Measurements from ENCODE around the gene ITPRID2. TPM values are rescaled to one million over a fixed set of nuclear protein-coding genes. Genes with fewer than 3 reads are reported as not detected.
A peak's percentile ranks its signal among the peaks of the same experiment; 100 is the strongest.
"Not testable (repeated sequence)": the region's sequence is repeated elsewhere in the genome, so short reads cannot be mapped to it uniquely, and the experiment has no call there.

ITPRID2 gene
- total RNA-seq, 1 experiment from 2014 or later = 140 TPM

DNA sequence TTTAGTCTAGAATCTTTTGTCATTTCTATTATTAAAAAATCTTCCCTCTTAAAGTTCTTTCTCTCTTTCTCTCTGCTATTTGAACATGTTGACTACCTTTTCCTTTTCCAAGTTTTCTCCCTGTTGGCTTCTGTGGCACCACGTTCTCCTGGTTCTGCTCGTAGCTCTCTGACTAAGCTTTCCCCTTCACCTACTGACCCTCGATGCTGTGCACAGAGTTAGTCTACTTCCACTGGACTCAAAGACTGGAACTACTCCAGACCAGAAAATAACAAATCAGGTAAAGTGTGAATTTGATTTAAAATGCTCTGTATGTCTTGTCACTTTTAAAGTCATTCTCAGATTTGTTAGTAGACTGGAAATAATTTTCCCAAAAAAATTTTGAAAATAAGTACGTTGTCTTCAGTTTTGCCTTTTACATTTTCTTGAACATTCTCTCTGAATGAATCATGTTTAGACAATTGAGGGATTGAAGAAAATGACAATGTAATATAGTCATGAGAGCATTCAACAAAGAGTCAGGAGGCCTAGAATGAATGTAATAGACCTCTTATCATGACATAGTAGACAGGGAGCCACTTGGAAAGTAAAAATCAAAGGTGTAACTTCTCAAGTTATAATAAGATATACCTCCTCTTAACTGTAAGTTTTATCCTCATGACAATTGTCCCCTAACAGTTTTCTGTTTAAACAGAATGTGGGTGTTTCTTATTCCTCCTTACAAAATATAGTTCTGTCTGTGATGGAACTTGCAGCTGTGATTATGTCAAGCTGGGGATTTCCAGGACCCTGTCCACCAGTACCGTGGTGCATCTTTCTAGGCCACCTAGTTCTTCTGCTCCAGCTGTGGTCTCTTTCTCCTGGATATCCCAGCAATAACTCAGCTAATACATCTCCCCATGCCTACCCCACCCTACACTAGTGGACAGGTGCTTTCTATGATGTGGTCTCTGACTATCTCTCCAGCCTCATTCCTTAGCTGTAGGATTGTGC is 25.5 kb downstream of the ITPRID2 start:
- peak; percentile 52 for DNase-seq (ENCODE audit: low read depth)

DNA sequence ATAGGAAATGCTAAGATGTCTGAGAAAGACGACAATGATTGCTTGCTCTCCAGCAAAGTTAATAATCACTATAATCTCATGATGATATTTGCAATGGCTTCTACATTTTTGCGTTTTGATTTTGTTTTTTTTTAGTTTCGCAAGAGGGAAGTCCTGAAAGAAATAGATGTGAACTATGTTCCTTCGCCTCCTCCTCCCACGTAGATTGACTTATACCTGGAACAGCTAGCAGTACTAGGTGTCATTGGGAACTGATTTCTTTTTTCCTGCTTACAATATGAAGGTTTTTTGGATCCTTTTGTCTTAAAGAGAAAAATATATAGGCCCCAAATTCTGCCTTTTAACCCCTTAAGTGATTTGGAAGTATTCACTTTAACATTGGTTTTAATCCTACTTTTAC is 26.7 kb downstream of the ITPRID2 start:
- no peak for DNase-seq (ENCODE audit: low read depth)

DNA sequence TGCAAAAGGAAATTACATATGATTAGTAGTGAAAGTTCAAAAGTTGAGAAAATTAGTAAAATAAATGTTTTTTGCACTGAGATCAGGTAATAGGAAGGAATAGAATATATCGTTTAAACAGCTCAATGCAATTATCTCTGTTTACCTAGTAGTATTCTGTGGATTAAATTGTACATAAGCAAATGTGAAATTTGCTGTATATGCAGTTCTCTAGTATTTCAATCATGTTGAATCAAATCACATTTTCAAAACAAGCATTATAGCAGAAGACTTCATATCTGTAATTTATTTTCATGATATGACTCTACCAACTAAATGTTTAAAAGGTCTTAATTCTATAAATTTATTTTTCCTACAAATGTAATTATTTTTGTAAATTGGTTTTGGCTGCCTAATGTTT is 31.6 kb downstream of the ITPRID2 start:
- no peak for DNase-seq (ENCODE audit: low read depth)

DNA sequence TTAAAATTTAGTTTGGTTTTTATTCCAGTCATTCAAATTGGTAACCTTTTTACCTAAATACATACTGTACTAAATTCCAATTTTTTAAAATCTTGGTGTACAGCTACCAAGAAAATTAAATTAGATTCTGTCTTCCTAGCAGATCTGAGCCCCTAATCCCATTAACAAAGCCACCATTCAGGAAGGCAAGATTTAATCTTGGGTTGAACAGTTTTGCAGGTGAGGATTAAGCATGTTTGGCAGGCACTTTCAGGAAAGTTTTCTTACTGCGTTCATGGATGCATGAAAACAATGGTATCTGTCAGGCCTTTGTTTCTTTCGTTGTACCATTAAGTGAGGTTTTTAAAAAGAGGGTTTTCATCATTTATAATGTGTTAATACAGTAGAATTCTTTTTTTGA is 32.8 kb downstream of the ITPRID2 start:
- DNase-seq (ENCODE audit: low read depth) = no peak

DNA sequence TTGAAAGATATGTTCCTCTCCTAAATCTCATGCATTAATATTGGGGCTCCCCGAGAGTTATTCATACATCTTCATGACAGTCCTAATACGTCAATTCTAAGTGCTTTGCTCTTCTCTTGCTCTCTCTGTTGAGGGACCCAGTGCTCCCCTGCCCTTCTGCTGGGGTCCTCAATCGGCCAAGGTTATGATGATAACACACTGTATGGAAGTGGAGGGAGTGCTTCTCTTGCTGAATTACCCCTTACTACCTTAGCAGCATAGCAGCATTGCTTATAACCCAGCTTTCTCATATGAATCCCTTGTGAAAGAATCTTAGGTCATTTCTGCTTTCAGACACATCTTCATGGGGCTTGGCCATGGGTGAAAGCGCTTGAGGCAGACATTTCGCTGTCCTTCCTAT is 43.2 kb downstream of the ITPRID2 start:
- DNase-seq (ENCODE audit: low read depth) = no peak

DNA sequence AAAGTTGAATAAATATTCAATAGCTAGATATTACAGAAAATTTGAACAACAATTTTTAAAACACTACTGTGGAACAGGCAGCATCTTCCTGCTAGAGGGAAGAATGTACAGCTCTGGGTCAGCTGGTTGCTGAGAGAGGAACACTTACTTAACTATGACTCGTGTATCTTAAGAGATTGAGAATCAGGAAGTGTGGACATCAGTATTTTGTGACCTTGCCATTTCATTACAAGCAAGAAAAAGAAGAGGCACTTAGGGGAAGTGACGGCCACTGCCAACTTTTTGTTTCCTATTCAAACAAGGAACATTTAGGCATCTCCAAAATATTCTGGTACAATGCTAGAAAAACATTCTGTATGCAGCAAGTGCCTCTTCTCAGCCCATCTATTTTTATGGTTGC is 45.9 kb downstream of the ITPRID2 start:
- no peak for DNase-seq (ENCODE audit: low read depth)

DNA sequence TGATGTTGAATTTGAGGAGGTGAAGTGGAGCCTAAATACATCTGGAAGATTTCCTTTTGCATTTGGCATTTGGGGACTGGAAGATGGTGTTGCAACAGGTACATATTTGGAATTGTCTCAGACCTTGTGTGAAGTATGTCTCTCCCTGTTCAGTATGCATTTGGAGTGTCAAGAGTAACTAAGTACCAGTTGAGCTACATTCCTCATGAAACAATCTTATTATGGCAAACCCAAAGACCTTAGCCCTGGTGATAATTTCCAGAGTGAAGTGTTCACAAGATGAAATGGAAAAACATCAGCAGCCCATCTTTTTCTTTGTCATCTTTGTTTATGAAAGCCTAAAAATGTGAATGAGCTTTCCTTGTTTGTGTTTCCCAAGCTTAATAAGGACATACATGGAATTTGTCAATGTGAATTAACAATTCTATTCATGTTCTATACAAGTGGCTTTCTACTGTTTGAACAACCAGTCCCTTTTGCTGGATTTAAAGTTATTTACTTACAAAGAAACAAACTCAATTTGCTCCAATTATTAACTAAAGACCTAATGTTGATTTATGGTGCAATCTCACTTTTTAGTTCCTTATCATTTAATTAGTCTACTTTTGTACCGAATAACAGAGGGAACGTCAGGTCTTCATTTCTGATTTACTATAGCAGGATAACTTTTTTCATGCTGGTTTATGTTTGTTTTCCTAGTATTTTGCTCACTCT is 52.0 kb downstream of the ITPRID2 start:
- no peak for DNase-seq (ENCODE audit: low read depth)

DNA sequence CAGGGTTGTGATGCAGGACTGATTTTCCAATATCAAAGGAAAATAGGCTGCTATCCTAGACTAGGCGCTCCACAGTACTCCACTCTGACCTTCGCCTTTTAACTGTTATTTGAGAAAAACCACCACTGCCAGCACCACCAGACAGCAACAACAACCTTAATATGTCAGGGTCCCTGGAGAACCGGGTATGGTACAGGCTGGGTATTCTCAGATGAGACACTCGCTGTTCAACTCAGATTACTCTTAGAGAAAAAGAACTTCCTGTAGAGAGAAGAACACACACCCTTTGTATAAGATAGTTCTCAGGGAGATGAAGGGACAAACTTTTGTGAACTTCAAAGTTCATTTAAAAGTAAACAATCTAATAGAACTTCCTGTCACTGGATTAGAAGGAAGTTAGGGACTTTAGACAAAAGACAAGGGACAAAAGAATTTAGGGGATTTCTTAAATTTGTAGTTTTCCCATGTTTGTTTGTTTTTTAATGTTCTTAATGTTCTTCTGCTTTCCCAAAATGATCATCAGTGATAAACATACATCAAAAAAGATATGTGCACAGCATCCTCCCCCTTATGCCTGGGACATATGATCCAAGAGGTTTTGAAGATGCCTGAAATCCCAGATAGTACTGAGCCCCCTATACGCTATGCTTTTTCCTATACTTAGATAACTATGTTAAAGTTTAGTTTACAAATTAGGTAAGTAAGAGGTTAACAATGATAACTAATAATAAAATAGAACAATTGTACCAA is 52.8 kb downstream of the ITPRID2 start:
- DNase-seq (ENCODE audit: low read depth) = no peak

DNA sequence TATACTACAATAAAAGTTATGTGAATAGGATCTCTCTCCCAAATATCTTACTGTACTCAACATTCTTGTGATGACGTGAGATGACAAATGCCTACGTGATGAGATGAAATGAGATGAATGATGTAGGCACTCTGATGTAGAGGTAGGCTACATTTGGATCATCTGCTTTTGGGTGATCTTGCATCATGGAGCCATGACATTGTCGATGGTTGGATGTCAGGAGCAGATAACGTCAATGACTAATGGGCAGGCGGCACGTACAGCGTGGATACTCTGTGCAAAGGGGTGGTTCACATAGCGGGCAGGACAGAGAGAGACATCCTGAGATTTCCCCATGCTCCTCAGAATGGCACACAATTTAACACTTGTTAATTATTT is 53.4 kb downstream of the ITPRID2 start:
- DNase-seq (ENCODE audit: low read depth) = no peak

DNA sequence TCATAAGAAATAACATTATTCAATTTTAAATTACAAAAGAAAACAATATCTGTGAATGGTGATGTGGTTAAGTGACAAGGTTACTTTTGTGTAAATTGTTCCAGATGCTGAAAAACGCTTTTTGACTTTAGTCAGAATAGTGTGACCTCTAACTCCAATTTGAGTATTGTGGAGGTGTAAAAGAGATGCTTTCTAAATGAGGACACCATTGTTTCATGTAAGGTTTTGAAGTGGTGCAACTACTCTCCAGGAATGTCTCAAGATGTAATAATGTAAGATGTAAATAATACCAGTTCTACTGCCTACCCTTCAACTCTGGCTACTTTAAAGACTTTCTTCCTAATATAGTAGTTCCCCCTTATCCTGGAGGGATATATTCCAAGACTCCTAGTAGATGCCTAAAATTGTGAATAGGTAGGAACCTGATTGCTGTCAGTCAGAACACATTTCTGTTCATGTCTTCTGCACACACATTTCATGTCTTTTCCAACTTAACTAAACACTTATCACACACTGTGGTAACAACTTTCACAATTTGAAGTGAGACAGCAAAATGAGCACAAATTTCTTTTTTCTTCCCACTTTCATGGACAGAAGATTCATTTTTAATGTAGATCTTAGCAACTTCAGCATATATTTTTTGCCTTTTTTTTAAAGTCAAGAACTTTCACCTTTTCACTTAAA is 55.1 kb downstream of the ITPRID2 start:
- no peak for DNase-seq (ENCODE audit: low read depth)

DNA sequence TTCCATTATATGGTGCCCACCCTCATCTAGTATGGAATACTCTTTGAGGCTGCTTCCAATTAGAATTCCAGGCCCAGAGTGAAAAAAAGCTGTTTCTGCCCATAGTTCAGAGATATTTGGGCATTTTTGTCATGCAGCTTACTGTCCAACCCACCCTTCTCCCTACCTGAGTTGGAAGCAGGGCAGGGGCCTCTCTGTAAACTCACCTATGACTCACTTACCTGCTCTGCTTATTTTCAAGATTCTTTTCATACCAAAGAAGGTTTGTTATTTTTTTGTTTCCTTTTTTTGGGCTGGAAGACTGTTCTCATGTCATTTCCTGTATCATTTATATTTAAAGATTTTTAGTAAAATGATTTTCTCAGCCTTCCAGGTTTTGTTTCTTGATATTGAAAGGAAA is 55.7 kb downstream of the ITPRID2 start:
- no peak for DNase-seq (ENCODE audit: low read depth)

DNA sequence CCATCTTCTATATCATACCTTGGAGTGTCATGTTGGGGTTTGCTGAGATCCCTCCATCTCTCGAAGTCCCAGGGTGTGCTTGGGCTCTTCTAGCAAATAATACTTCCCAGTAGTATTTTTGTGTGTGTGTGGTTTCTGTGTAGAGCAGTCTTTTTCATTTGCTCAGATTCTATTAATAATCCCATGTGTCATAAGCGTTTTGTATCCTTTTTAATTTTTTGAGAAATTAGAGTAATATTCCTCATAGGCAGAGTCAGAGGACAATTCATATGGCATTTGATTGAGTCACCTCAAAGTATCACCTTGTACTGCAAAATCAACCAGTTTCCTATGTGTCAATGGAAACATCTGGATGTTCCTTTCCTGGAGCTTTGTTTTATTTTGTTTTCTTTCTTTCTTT is 56.7 kb downstream of the ITPRID2 start:
- no peak for DNase-seq (ENCODE audit: low read depth)

DNA sequence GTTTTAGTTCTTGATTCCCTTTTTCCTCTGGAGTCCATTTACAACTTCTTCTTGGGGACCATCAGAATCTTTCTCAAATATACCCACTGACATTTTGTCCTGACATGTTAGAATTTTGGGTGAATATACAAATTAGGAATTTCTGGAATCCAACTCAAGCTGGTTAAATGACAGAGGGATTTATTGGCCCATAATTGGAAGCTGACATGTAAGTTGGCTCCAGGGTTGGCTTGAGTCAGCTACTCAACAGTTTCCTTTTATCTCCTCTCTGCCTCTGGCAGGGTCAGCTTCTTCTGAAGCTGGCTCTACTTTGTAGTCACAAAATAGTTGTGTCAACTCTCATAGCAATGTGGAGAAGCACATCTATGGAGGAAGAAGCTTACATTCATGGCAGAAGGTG is 57.5 kb downstream of the ITPRID2 start:
- peak; percentile 63 for DNase-seq (ENCODE audit: low read depth)

DNA sequence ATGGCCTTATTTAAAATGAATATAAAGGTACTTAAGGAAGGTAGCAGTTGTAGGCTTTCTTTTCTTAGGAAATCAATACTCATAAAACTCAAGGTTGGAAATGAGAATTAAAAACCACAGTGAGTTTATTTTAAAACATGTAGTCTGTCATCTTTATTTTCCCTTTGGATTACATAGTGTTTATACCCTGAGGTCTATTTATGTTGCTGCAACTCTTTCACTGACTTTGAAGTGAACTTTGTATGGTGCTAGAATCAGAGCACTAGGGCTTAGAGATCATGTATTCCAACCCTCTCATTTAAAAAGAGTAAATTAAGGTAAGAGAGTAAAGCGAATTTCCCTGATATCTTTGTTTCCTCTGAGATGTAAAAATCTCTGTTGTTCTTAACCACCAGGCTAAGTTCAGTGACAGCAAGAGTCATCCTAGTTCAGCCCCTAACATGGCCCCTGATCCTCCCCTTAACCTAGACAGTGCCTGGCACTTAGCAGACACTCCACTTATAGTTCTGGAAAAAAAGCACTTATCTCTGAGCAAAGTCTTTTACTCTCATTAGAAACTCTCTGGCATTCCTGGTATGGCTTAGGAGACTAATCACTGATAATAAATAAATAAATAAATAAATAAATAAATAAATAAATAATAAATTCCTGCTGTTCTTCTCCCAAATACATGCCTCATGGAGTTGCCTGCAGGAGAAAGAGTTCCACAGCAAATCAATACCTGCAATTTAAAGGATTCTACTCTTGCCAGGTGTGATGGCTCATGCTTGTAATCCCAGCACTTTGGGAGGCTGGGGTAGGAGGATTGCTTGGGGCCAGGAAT is 61.1 kb downstream of the ITPRID2 start:
- no peak for DNase-seq (ENCODE audit: low read depth)

DNA sequence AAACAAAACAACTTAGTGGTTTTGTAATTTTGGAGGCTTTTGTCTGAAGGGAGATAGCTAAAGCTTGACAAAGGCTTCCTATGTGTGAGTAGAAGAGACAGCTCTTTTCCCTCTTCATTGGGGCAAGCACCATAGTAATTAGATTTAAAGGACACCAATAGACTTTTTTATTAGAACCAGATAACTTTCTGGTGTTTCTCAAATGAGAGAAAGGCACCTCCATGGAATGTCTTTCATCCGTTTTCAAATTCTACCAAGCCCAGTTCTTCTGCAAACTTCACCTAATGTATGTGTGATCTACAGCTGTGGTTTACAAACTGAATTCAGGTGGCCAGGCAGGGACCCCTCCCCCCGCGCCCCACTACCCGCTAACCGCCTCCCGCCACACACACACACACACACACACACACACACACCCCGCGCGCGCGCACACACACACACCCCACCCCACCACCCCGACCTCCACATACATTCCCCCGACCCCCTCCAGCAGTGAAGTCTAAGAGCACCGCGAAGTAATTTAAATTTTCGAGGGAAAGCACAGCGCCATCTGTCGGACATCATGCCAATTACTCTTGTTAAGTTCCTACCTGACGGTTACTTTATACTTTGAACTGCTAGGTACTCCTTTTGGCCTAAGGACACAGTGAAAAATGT is 62.5 kb downstream of the ITPRID2 start:
- peak; percentile 67 for DNase-seq (ENCODE audit: low read depth)

DNA sequence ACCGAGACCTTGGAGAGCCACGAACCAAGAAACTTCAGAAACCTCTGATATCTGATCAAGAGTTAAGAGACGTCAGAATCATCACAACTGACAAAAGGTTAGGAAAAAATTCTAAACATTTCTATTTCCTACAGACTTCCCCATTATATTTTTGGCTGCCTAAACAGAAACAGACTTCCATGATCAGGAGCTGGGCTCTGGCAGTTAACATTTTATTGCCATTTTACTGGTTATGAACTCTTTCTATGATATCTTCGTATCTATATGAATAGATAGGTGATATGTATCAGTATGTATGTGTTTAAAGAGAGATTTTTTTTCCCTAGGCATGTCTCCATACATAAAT is 63.0 kb downstream of the ITPRID2 start:
- no peak for DNase-seq (ENCODE audit: low read depth)

DNA sequence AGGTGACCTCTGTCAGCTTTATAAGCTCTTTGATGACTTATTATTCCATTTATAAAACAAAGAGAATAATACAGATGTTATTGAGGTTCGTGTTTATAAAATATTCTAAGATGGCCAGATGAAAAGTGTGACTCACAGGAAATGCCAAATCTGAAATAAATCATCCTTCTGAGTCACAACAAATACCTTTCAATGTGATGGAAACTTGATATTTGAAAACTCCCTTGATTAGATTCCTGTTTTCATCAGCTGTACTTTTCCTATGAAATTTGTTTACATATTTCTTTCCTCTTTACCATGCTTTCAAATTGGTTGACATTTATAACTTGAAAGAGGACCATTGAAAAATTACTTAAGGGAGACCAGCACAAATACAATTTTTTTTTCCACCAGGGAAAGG is 63.5 kb downstream of the ITPRID2 start:
- DNase-seq (ENCODE audit: low read depth) = peak; percentile 76

DNA sequence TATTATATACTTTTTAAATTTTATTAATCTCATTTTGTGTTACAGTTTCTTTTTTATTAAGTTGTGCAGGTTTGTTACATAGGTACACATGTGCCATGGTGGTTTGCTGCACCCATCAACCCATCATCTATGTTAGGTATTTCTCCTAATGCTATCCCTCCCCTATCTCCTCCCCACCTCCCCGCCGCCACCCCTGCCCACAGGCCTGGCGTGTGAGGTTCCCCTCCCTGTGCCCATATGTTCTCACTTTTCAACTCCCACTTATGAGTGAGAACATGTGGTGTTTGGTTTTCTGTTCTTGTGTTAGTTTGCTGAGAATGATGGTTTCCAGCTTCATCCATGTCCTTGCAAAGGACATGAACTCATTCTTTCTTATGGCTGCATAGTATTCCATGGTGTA is 64.3 kb downstream of the ITPRID2 start:
- DNase-seq (ENCODE audit: low read depth) = not testable (repeated sequence)

DNA sequence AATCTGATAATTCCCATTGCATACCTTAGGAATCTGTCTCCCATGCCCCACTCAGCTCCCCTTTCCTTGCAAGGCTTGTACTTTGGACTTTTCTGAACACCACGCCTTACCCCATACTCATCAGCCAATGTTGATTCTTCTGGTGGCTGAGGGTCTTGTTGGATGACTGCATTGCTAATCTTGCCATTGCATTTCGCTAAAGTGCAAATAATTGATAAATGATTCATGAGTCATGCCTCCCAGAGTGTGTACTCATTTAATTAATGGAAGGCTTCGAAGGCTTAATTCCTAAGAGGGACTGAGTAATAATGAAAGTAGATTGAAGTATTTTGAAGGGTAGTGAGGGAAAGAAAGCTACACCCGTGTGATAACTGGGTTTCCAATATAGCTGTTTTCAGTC is 66.1 kb downstream of the ITPRID2 start:
- no peak for DNase-seq (ENCODE audit: low read depth)

DNA sequence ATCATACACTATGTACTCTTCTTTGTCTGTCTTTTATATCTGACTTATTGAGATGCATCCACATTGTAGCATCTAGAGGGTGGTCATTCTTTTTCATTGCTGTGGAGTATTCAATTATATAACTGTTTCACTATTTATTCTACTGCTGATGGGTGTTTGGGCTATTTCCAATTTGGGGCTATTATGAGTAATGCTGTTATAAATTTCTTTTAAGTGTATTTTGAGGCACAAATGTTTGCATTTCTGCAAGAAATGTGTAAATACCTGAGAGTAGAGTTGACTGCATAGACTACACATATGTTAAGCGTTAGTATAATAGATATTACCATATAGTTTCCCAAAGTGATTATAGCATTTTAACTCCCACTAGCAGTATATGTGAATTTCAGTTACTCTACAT is 67.2 kb downstream of the ITPRID2 start:
- DNase-seq (ENCODE audit: low read depth) = no peak

Data from RPMI7951 (cell line).